ENCODE measurements around the gene WWP2.
A peak's percentile ranks its signal among the peaks of the same experiment; 100 is the strongest.

The WWP2 gene

DNA sequence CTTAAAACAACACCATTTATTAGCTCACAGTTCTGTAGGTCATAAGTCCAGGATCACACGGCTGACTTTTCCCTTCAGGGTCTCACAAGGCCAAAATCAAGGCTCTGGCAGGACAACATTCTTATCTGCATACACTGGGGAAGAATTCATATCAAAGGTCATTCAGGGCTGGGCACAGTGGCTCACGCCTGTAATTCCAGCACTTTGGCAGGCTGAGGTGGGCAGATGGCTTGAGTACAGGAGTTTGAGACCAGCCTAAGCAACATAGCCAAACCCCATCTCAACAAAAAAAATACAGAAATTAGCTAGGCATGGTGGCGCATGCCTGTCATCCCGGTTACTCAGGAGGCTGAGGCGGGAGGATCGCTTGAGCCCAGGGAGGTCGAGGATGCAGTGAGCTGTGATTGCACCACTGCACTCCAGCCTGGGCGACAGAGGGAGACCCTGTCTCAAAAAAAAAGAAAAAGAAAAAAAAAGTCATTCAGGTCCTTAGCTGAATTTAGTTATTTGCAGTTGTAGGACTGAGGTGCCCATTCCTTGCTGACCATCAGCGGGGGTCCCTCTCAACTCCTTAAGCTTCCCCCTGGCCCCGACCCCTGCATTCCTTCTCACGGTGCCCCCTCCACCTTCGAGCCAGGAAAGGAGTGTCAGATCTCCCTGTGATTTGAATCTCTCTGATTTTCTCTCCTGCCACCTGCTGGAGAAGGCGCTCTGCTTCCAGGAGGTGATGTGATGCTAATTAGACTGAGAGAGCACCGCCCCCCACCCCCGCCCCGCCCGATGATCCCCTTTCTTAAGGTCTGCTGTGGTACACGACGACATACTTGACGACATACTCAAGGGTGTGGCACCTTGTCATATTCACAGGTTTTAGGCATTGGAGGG is 97.2 kb downstream of the WWP2 start:
- peak; percentile 73 for DNase-seq (ENCODE audit: low spot score)

GRCh38 chr16:69860233-69861231 is 98.4 kb downstream of the WWP2 start:
- no peak for DNase-seq (ENCODE audit: low spot score)

- DNase-seq (ENCODE audit: low spot score), result no peak
These were observed 99.3 kb downstream of the WWP2 start for GRCh38 chr16:69861292-69862030.

GRCh38 chr16:69863401-69864281 is 101.5 kb downstream of the WWP2 start:
- DNase-seq (ENCODE audit: low spot score), result no peak

DNA sequence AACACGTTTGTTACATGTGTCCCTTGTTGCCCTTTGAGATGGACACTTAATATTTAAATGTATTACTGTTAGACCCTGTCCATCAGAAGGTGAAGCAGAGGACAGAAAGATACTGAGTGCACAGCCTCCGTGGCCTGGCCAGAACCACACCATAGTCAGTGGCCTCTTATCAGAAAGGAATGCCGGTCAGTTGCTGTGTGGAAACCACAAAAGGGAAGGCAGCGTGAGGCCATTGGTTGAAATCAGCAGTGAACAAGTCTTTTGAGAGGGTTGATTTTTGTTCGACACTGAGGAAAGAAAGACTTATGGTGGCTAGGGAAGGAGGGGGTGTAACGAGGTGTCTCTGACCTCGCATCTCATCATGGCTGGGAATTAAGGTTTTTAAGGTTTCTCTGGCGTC is 103.6 kb downstream of the WWP2 start:
- no peak for DNase-seq (ENCODE audit: low spot score)

DNA sequence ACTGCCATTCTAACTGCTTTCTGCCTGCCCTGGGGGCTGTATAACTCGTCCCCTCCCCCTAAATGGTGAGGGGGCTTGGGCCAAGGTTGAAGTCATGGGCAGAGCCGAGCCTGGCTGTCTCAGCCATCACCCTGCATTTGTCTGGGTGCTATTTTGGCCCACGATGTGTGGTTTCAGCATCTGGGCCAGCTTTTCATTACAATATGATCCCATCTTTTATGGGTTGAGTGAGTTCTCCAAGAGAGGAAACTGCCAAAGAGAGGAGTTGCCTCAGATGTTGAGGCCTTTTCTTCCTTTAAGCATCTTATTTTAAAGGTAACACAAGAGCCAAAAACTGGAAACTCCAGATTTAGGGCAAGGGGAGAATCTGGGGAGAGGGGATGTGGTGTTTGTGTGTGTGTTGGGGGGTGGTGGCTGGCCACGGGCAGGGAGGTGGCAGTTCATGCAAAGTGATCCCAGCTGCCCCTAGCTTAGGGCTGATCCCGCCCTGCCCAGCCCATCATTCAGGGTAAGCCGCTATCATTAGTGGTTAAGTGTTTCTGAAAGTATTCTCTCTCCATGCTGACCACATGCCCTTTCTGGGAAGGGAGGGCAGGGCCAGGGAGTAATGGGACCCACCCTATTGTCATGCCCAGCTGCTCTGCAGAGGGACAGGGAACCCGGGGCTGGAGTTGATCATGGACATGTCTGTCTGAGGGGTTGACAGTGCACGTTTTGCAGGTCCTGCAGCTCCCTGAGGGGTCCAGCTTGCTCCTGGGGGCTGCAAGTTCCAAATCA is 105.8 kb downstream of the WWP2 start:
- DNase-seq (ENCODE audit: low spot score), result no peak

DNA sequence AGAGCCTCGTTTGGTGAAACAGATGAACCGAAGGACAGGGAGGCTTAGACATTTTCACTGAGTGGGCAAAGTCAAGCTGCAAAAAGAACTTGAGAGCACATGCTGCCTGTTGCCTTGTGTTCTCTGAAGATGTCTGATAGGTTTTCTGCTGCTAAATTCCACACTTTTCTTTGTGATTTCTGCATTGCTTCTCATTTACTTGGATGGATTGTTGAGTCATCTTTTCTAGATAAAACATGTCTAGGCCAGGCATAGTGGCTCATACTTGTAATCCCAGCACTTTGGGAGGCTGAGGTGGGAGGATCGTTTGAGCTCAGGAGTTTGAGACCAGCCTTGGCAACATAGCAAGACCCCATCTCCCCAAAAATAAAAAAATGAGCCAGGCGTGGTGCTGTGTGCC is 108.6 kb downstream of the WWP2 start:
- no peak for DNase-seq (ENCODE audit: low spot score)

DNA sequence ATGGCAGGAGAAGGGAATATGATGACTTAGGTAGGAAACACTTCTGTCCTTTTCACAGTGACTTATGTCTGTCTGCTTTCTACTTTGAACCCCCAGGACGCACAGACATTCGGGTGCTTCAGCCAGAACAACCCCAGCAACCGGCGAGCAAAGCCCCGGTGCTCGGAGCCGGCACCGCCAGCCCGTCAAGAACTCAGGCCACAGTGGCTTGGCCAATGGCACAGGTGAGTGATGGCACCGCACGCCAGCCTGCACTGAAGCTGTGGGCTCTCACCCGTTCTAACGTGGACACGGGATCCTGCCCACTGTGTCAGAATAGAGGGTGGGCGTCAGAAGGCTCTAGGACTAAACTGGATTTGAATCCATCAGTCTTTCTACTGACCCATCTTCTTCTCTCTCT is 109.6 kb downstream of the WWP2 start:
- no peak for DNase-seq (ENCODE audit: low spot score)

DNA sequence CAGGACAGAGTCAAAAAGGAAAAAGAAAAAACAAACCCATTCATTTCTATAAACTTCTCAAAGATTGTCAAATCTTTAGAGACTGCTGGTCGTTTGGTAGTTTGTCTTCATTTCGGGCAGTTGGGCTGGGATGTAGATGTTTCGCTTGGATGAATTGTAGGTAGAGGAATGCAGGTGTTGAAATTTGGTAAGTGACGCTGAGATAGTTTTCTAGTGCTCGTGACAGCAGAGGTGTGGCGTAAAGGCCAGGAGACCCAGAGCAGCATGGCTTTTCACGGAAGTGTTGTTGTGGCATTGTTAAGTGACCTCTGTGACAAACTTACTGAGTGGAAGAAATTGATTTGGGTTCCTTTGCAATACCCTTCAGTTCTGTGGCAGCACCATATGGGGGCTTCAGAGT is 110.8 kb downstream of the WWP2 start:
- DNase-seq (ENCODE audit: low spot score), result no peak

DNA sequence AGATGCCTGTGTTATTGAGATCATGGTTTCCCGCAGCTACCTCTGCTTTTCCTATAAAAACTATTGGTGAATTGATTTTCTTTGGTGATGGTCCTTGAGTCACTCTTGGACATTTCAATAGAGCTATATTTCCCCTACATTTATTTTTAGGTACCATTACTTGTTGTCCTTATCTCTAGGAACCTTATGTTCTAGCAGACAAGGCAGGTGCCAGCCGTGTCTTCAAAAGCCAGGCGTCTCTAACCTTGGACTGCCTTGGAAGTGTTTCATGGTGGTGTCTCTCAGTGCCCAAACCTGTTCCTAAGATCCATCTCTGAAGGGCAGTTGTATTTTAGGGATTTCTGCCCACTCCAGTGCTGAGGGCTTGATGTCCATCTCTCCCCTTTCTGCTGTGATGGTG is 111.7 kb downstream of the WWP2 start:
- DNase-seq (ENCODE audit: low spot score), result no peak

DNA sequence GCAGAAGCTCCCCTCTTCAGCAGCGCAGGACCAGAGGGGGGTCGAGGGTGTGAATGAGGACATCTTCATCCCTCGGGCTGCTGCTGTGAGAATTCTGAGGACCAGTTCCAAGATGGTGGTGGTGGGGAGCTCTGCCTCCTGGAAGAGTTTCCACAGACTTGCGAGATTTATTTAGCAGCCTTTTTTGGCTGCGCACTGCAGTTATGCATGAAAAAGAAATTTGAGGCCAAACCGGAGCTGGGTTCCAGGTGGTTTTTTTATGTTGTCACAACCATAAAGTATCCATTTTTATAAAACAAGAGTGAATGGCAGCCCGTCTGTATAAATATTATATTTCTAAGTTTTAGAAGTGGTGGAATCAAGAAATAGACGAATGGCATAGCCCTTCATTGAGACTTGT is 112.1 kb downstream of the WWP2 start:
- DNase-seq (ENCODE audit: low spot score), result no peak

DNA sequence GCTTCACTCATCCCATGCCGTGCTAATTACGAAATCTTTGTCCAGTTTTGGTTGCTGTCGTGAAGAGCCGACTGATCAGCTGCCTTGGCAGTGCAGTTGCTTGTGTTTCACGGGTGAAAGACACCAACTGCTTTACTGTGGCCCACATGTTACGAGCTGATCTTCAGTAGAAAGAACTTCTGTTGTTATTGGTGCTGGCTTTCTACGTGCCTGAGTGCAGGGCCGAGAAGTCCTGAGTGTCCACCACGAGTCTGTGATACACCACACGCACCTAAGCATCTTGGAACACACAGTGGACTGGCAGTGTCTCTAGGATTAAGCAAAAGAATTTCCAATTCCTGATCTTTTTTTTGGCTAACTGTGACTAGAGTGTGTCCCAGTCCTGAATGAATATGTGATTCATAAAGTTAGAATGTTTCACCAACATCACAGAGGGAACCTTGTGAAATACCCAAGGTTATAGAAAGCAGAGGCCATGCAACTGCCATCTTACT is 118.6 kb downstream of the WWP2 start:
- DNase-seq (ENCODE audit: low spot score), result no peak

- DNase-seq (ENCODE audit: low spot score), result no peak
These were observed 119.0 kb downstream of the WWP2 start for GRCh38 chr16:69881141-69881540.

DNA sequence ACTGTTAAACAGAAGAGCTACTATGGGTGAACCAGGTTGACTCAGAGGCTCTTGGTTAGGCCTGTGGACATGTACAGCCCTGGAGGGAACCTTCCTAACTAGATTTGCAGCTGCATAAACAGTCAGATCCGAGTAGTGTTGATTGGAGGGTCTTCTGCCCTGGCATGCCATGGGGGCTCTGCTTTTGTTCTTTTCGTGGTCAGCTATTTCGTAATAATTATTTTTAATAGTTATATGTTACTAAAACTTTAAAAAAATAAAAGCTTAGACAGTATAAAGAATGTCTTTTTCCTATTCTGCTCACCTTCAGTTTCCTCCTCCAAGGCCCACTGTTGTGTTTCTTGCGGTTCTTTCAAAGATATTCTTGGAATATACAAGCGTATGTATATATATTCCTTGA is 121.6 kb downstream of the WWP2 start:
- no peak for DNase-seq (ENCODE audit: low spot score)

- no peak for DNase-seq (ENCODE audit: low spot score)
These were observed 123.6 kb downstream of the WWP2 start for GRCh38 chr16:69885722-69886121.

DNA sequence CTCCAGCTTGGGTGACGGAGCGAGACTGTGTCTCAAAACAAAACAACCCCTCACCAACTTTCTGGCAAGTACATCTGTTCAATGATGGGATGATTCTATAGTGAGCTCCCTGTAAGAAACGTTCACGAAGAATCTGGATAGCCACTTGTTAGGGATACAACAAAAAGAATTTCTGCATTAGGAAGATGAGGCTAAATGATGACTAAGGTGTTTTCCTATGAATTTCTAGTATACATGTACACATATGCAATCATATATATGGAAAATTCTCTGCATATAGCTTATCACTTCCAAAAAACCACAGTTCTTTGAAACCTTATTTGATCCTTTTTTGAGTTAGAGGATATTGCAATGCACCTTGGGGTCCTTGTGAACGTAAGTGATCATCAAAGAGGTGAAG is 124.6 kb downstream of the WWP2 start:
- DNase-seq (ENCODE audit: low spot score), result no peak

DNA sequence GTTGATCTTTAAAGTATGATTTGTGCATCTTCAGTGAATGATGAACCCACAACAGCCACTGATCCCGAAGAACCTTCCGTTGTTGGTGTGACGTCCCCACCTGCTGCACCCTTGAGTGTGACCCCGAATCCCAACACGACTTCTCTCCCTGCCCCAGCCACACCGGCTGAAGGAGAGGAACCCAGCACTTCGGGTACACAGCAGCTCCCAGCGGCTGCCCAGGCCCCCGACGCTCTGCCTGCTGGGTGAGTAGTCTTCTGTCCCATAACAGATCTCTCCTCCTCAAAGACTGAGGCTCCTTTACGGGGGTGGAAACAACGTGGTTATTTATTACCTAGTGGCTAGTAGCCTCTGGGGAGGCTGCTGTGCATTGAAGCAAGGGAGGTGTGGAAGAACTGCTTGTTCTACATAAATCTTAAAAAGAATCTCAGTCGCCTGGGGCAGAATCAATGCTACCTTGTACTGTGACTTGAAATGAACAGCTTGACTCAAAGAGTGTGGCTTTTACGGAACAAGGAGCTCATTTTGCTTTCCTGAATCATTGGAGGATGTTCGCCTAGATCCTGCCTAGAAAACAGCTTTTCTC is 126.0 kb downstream of the WWP2 start:
- DNase-seq (ENCODE audit: low spot score), result no peak

- DNase-seq (ENCODE audit: low spot score), result no peak
These were observed 127.3 kb downstream of the WWP2 start for GRCh38 chr16:69889295-69889964.

All from D341Med (cell line).